GM06990 (cell line): ENCODE measurements around the gene NHERF2.

Source experiments
- DNase-seq: peaks from one replicate; pipeline ENCODE4 v3.0.0-alpha.2; 2011; ENCODE audit not compliant: insufficient read length; ENCODE audit errors: extremely low read depth
- H3K27me3 ChIP-seq: replicated peaks from 2 replicates; pipeline ENCODE4 v1.6.0; 2011; ENCODE audit warnings: low read length; ENCODE audit not compliant: control insufficient read depth, insufficient read depth
- H3K36me3 ChIP-seq: 2 replicates; pipeline ENCODE4 v1.5.1; 2011; ENCODE audit warnings: low read length; ENCODE audit not compliant: control insufficient read depth, insufficient read depth
- H3K4me3 ChIP-seq: replicated peaks from 2 replicates; pipeline ENCODE4 v1.5.1; 2011; ENCODE audit warnings: low read depth, mild to moderate bottlenecking, control low read depth, low read length
- TF ChIP-seq, protein P1 (sequence below): IDR thresholded peaks from 2 replicates; pipeline ENCODE4 v1.5.1; 2011; ENCODE audit warnings: low read length, control low read depth, mild to moderate bottlenecking, inconsistent platforms; ENCODE audit not compliant: insufficient read depth, poor library complexity, severe bottlenecking

Gene NHERF2

DNA sequence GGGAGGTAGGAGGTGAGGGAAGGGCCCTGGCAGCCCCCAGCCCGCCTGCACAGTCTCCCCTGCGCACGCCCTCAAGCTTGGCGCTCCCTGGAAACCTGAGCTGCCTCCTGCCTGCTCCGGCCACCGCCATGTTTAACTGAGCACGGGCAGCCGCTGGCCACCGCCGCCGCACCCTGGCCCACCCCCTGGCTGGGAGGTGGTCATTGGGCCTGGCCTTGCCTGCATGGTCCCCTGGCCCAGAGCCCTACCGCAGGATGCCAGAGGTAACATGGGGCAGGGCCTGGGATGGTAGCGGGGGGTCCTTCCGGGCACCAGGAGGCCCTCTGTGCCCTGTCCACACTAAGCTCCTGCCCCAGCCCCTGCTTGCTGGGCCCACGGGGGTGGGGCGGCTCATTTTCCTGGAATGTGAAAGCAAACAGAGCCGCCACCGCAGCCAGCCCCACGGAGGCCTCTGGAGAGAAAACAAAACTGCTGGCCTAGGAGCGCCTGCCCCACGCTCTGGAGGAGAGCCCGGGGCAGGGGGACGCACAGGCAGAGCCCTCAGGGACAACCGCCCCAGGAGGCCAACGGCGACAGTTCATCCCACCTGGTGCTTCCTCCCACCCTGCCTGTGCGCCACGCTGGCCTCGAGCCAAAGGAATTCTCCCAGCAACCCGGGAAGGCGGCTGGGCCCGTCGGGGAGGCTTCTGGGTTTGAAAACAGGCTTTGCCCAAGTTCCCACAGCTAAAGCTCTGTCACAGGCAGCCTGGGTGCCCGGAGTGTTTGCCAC, 8.9 kb downstream of the NHERF2 start:
- H3K27me3 ChIP-seq, result no peaks in the 10 kb centered on the region
- DNase-seq, result no peak
- no peak overlapping the region for H3K4me3 ChIP-seq
- TF ChIP-seq, protein P1, sequence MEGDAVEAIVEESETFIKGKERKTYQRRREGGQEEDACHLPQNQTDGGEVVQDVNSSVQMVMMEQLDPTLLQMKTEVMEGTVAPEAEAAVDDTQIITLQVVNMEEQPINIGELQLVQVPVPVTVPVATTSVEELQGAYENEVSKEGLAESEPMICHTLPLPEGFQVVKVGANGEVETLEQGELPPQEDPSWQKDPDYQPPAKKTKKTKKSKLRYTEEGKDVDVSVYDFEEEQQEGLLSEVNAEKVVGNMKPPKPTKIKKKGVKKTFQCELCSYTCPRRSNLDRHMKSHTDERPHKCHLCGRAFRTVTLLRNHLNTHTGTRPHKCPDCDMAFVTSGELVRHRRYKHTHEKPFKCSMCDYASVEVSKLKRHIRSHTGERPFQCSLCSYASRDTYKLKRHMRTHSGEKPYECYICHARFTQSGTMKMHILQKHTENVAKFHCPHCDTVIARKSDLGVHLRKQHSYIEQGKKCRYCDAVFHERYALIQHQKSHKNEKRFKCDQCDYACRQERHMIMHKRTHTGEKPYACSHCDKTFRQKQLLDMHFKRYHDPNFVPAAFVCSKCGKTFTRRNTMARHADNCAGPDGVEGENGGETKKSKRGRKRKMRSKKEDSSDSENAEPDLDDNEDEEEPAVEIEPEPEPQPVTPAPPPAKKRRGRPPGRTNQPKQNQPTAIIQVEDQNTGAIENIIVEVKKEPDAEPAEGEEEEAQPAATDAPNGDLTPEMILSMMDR, result no peak
- H3K36me3 ChIP-seq, result no peaks in the 10 kb centered on the region

DNA sequence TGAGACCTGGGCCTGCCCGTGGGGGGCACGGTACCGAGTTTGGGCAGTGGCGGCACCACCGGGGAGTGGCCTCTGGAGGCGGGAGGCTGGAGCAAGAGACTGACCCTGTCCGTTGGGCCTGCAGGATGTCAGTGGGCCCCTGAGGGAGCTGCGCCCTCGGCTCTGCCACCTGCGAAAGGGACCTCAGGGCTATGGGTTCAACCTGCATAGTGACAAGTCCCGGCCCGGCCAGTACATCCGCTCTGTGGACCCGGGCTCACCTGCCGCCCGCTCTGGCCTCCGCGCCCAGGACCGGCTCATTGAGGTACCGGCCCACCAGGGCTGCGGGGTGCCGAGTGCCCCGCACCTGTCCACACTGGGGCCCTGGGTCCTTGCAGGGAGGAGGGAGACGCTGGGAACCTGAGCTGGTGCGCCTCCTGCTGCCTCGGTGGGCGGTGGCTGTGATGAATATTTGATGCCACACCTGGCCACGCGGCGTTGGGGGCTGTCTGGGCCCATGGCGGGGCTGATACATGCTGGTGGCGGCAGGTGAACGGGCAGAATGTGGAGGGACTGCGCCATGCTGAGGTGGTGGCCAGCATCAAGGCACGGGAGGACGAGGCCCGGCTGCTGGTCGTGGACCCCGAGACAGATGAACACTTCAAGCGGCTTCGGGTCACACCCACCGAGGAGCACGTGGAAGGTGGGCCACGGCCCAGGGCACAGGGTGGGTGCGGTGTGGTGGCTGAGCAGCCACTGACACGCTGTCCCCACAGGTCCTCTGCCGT, 9.7 kb downstream of the NHERF2 start:
- TF ChIP-seq, protein P1, result no peak
- H3K4me3 ChIP-seq, result no peak overlapping the region
- H3K36me3 ChIP-seq, result no peaks in the 10 kb centered on the region
- H3K27me3 ChIP-seq, result no peaks in the 10 kb centered on the region
- no peak for DNase-seq

DNA sequence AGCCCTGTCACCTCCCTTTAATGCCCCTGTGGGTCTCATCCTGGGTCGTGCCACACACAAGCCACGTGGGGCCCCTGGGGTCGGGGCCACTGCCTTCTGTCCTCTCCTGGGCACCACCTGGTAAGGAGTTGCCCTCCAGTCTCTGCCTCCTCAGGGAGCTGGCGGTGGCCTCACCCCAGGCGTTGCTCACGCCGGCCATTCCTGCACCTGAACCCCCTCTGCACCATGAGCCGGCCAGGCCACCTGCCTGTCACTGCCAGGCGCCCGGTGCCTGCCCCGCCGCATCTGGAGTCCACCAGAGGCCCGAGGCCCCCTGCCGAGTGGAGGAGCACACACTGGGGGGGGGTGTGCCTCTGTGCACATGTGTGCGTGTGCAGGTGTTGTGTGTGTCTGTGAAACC, 10.4 kb downstream of the NHERF2 start:
- TF ChIP-seq, protein P1, result no peak
- no peak for DNase-seq
- no peaks in the 10 kb centered on the region for H3K36me3 ChIP-seq
- no peaks in the 10 kb centered on the region for H3K27me3 ChIP-seq
- no peak overlapping the region for H3K4me3 ChIP-seq

DNA sequence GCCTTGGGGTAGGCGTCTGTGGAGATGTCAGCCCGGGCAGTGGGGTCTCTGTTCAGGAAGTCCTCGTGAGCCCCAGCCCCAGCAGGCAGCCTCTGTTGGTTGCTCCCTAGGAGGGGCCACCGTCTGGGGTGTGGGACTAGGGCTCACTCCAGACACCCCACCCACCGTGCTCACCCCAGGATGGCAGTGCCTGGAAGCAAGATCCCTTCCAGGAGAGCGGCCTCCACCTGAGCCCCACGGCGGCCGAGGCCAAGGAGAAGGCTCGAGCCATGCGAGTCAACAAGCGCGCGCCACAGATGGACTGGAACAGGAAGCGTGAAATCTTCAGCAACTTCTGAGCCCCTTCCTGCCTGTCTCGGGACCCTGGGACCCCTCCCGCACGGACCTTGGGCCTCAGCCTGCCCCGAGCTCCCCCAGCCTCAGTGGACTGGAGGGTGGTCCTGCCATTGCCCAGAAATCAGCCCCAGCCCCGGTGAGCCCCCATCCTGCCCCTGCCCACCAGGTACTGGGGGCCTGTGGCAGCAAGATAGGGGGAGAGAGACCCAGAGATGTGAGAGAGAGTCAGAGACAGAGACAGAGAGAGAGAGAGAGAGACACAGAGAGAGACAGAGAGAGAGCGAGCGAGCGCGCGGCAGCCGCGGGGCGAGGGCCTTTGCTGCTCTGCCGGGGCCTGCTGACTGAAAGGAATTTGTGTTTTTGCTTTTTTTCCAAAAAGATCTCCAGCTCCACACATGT, 11.1 kb downstream of the NHERF2 start:
- Histone ChIP-seq H3K27me3 (no peaks in the 10 kb centered on the region), H3K36me3 (no peaks in the 10 kb centered on the region), H3K4me3 (no peak overlapping the region)
- no peak for DNase-seq
- TF ChIP-seq, protein P1, result no peak

DNA sequence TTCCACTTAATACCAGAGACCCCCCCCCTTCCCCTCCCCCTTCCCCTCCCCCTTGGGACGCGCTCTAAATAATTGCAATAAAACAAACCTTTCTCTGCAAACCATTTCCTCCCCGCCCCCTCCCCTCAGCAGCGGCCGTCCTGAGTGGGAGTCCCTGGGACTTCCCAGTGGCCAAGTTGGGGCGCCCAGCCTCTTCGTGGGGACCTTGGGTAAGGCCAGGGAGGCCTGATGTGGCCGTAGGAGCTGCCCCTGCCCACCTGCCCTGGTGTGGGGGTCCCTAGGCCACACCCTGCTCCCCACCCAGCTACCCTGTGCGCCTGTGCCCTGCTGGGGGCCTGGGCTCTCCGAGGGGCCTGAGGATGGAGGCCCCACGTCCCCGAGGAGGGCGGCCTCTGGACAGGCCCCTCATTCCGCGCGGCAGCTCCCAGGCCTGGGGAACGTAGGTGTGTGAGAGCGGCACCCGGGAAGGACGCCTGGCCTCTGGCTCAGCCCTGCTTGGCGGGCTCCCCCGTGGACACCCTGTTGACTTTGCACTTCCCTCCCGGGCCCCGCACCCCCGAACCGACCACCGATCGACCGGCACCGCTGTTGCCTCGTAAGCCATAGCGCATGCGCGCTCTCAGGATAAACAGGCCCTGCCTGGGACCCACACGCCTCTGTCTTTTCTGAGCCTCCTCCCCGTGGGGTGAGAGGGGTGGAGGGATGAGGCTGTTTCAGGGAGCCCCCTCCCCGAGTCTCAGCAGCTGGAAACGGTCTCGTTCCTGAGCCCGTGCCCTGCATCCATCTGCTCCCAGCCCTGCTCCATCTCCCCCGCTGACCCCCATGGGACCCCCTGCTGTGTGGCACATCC, 11.9 kb downstream of the NHERF2 start:
- H3K27me3 ChIP-seq, result no peaks in the 10 kb centered on the region
- no peaks in the 10 kb centered on the region for H3K36me3 ChIP-seq
- TF ChIP-seq, protein P1, result no peak

More for the DNA sequence above, 11.9 kb downstream of the NHERF2 start:
- no peak for DNase-seq
- no peak overlapping the region for H3K4me3 ChIP-seq
